HEK293 (cell line): Measurements from ENCODE around the gene CD1D.

Source experiments
- GLIS2 ChIP-seq: fragments of 450-650 bp; formaldehyde crosslinking; IDR thresholded peaks from 2 replicates; pipeline ENCODE4 v1.5.1; 2016; ENCODE audit warnings: missing biosample characterization, missing genetic modification characterization
- HOXA7 ChIP-seq: sonication (generic); formaldehyde crosslinking; IDR thresholded peaks from 2 replicates; pipeline ENCODE4 v1.8.1; 2022; ENCODE audit warnings: missing genetic modification reagents, borderline replicate concordance
- WT1 ChIP-seq: fragments of 450-650 bp; formaldehyde crosslinking; IDR thresholded peaks from 2 replicates; pipeline ENCODE4 v1.5.1; 2016; ENCODE audit warnings: missing biosample characterization, missing genetic modification characterization
- ZBTB17 ChIP-seq: fragments of 450-650 bp; formaldehyde crosslinking; IDR thresholded peaks from 2 replicates; pipeline ENCODE4 v1.5.1; 2016; ENCODE audit warnings: missing biosample characterization, missing genetic modification characterization
- ZBTB20 ChIP-seq: fragments of 450-650 bp; formaldehyde crosslinking; IDR thresholded peaks from 2 replicates; pipeline ENCODE4 v1.5.1; 2016; ENCODE audit warnings: missing biosample characterization, missing genetic modification characterization
- ZNF146 ChIP-seq: fragments of 450-650 bp; formaldehyde crosslinking; IDR thresholded peaks from 2 replicates; pipeline ENCODE4 v1.5.1; 2016; ENCODE audit warnings: missing biosample characterization, missing genetic modification characterization
- ZNF266 ChIP-seq: fragments of 450-650 bp; formaldehyde crosslinking; IDR thresholded peaks from 2 replicates; pipeline ENCODE4 v1.5.1; 2016; ENCODE audit warnings: missing biosample characterization, missing genetic modification characterization, low read depth
- ZNF274 ChIP-seq, 2 experiments: fragments of 200-500 bp in 1 of 2; fragments of 450-650 bp in 1 of 2; sonication (Bioruptor generic) in 1 of 2; formaldehyde crosslinking in 1 of 2; IDR thresholded peaks; 2 replicates each; pipeline versions ENCODE4 v1.5.1 to v1.6.1; 2014 to 2016; ENCODE audit warnings: borderline replicate concordance in 1 of 2, inconsistent platforms in 1 of 2, low read length in 1 of 2, missing biosample characterization in 1 of 2, missing genetic modification characterization in 1 of 2
- ZNF335 ChIP-seq: fragments of 450-650 bp; formaldehyde crosslinking; conservative IDR thresholded peaks from 2 replicates; pipeline ENCODE4 v1.5.1; 2016; ENCODE audit warnings: missing biosample characterization, missing genetic modification characterization
- ZNF341 ChIP-seq: fragments of 450-650 bp; formaldehyde crosslinking; IDR thresholded peaks from 2 replicates; pipeline ENCODE4; 2016; ENCODE audit warnings: low read depth, missing biosample characterization, missing genetic modification characterization
- ZNF354C ChIP-seq: fragments of 450-650 bp; formaldehyde crosslinking; IDR thresholded peaks from 2 replicates; pipeline ENCODE4 v1.5.1; 2016; ENCODE audit warnings: missing biosample characterization, missing genetic modification characterization, low read depth, borderline replicate concordance
- ZNF37A ChIP-seq: fragments of 450-650 bp; IDR thresholded peaks from 2 replicates; pipeline ENCODE4 v1.5.1; 2018; ENCODE audit warnings: missing biosample characterization, missing genetic modification characterization
- ZNF48 ChIP-seq: fragments of 450-650 bp; formaldehyde crosslinking; IDR thresholded peaks from 2 replicates; pipeline ENCODE4 v1.5.1; 2016; ENCODE audit warnings: missing biosample characterization, missing genetic modification characterization
- ZNF514 ChIP-seq: fragments of 450-650 bp; formaldehyde crosslinking; IDR thresholded peaks from 2 replicates; pipeline ENCODE4 v1.5.1; 2016; ENCODE audit warnings: missing biosample characterization, missing genetic modification characterization
- ZNF571 ChIP-seq: fragments of 450-650 bp; formaldehyde crosslinking; IDR thresholded peaks from 2 replicates; pipeline ENCODE4 v1.5.0; 2017; ENCODE audit warnings: missing biosample characterization, missing genetic modification characterization
- ZNF600 ChIP-seq: fragments of 450-650 bp; formaldehyde crosslinking; IDR thresholded peaks from 2 replicates; pipeline ENCODE4 v1.5.1; 2016; ENCODE audit warnings: missing biosample characterization, missing genetic modification characterization
- ZNF623 ChIP-seq: fragments of 450-650 bp; formaldehyde crosslinking; IDR thresholded peaks from 2 replicates; pipeline ENCODE4 v1.5.1; 2016; ENCODE audit warnings: missing biosample characterization, missing genetic modification characterization
- ZNF629 ChIP-seq: fragments of 450-650 bp; formaldehyde crosslinking; IDR thresholded peaks from 2 replicates; pipeline ENCODE4 v1.5.1; 2017; ENCODE audit warnings: missing biosample characterization, missing genetic modification characterization
- ZNF670 ChIP-seq: fragments of 450-650 bp; formaldehyde crosslinking; IDR thresholded peaks from 2 replicates; pipeline ENCODE4 v1.5.1; 2016; ENCODE audit warnings: missing biosample characterization, missing genetic modification characterization, low read depth
- ZNF701 ChIP-seq: fragments of 450-650 bp; formaldehyde crosslinking; IDR thresholded peaks from 2 replicates; pipeline ENCODE4 v1.5.1; 2016; ENCODE audit warnings: missing biosample characterization, missing genetic modification characterization
- ZNF707 ChIP-seq: fragments of 450-650 bp; formaldehyde crosslinking; IDR thresholded peaks from 2 replicates; pipeline ENCODE4 v1.5.1; 2016; ENCODE audit warnings: missing biosample characterization, missing genetic modification characterization
- ZNF777 ChIP-seq: fragments of 450-650 bp; formaldehyde crosslinking; IDR thresholded peaks from 2 replicates; pipeline ENCODE4 v1.5.1; 2017; ENCODE audit warnings: missing biosample characterization, missing genetic modification characterization, borderline replicate concordance
- ZXDB ChIP-seq: fragments of 450-650 bp; formaldehyde crosslinking; IDR thresholded peaks from 2 replicates; pipeline ENCODE4 v1.5.1; 2016; ENCODE audit warnings: missing biosample characterization, missing genetic modification characterization
- TF ChIP-seq, protein P1 (sequence below): fragments of 450-650 bp; formaldehyde crosslinking; IDR thresholded peaks from 2 replicates; pipeline ENCODE4 v1.5.1; 2016; ENCODE audit warnings: missing biosample characterization, missing genetic modification characterization
- TF ChIP-seq, protein P2 (sequence below): fragments of 450-650 bp; formaldehyde crosslinking; IDR thresholded peaks from 2 replicates; pipeline ENCODE4 v1.5.1; 2017; ENCODE audit warnings: missing biosample characterization, missing genetic modification characterization
- TF ChIP-seq, protein P3 (sequence below): fragments of 450-650 bp; formaldehyde crosslinking; IDR thresholded peaks from 2 replicates; pipeline ENCODE4 v1.5.1; 2016; ENCODE audit warnings: missing biosample characterization, missing genetic modification characterization
- TF ChIP-seq, protein P4 (sequence below): fragments of 450-650 bp; formaldehyde crosslinking; IDR thresholded peaks from 2 replicates; pipeline ENCODE4 v1.5.1; 2016; ENCODE audit warnings: missing biosample characterization, missing genetic modification characterization
- TF ChIP-seq, protein P5 (sequence below): fragments of 450-650 bp; formaldehyde crosslinking; IDR thresholded peaks from 2 replicates; pipeline ENCODE4 v1.5.1; 2016; ENCODE audit warnings: missing biosample characterization, missing genetic modification characterization
- TF ChIP-seq, protein P6 (sequence below): fragments of 450-650 bp; formaldehyde crosslinking; IDR thresholded peaks from 2 replicates; pipeline ENCODE4 v1.5.1; 2017; ENCODE audit warnings: missing biosample characterization, missing genetic modification characterization

CD1D gene

DNA sequence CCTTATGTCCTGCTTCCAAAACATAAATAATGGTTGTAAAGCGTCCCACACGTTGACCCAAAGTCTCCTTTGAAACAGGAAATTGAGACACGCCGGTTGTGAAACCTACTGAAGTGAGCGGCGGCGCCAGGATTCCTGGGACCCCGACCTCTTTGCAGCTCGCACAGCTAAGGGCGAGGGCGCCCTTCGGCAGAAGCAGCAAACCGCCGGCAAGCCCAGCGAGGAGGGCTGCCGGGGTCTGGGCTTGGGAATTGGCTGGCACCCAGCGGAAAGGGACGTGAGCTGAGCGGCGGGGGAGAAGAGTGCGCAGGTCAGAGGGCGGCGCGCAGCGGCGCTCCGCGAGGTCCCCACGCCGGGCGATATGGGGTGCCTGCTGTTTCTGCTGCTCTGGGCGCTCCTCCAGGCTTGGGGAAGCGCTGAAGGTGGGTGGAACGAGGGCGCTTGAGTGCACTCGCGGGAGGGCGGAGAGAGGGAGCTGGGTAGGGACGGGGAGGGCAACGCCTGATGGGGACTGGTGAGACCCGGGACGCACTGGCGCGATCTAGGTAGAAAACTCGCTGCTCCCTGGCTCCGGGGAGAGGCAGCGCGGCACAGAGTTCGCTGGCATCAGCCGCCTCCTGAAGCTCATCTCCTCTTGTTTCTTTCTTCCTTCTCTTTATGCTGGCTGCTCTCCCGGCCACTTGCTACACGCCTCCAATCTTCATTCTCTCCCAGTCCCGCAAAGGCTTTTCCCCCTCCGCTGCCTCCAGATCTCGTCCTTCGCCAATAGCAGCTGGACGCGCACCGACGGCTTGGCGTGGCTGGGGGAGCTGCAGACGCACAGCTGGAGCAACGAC is at the start of gene CD1D (continued):
- no peak for TF ChIP-seq ZNF354C
- TF ChIP-seq ZNF514 (tag by site-specific recombination) = no peak
- TF ChIP-seq ZNF571 = no peak
- TF ChIP-seq, protein P1, sequence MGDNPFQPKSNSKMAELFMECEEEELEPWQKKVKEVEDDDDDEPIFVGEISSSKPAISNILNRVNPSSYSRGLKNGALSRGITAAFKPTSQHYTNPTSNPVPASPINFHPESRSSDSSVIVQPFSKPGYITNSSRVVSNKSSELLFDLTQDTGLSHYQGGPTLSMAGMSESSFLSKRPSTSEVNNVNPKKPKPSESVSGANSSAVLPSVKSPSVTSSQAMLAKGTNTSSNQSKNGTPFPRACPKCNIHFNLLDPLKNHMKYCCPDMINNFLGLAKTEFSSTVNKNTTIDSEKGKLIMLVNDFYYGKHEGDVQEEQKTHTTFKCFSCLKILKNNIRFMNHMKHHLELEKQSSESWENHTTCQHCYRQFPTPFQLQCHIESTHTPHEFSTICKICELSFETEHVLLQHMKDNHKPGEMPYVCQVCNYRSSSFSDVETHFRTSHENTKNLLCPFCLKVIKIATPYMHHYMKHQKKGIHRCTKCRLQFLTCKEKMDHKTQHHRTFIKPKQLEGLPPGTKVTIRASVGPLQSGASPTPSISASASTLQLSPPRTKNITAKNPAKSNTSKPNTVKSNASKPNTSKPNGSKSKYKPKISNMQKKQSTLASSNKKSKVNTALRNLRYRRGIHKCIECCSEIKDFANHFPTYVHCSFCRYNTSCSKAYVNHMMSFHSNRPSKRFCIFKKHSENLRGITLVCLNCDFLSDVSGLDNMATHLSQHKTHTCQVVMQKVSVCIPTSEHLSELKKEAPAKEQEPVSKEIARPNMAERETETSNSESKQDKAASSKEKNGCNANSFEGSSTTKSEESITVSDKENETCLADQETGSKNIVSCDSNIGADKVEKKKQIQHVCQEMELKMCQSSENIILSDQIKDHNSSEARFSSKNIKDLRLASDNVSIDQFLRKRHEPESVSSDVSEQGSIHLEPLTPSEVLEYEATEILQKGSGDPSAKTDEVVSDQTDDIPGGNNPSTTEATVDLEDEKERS (tag by site-specific recombination) = no peak
- peak; percentile 75 for TF ChIP-seq ZBTB17 (tag by site-specific recombination)
- TF ChIP-seq ZNF37A (tag by site-specific recombination) = no peak
- TF ChIP-seq, protein P2, sequence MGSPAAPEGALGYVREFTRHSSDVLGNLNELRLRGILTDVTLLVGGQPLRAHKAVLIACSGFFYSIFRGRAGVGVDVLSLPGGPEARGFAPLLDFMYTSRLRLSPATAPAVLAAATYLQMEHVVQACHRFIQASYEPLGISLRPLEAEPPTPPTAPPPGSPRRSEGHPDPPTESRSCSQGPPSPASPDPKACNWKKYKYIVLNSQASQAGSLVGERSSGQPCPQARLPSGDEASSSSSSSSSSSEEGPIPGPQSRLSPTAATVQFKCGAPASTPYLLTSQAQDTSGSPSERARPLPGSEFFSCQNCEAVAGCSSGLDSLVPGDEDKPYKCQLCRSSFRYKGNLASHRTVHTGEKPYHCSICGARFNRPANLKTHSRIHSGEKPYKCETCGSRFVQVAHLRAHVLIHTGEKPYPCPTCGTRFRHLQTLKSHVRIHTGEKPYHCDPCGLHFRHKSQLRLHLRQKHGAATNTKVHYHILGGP = no peak
- TF ChIP-seq ZNF335 (tag by site-specific recombination) = peak; percentile 91
- no peak for TF ChIP-seq WT1 (tag by site-specific recombination)
- TF ChIP-seq, protein P3, sequence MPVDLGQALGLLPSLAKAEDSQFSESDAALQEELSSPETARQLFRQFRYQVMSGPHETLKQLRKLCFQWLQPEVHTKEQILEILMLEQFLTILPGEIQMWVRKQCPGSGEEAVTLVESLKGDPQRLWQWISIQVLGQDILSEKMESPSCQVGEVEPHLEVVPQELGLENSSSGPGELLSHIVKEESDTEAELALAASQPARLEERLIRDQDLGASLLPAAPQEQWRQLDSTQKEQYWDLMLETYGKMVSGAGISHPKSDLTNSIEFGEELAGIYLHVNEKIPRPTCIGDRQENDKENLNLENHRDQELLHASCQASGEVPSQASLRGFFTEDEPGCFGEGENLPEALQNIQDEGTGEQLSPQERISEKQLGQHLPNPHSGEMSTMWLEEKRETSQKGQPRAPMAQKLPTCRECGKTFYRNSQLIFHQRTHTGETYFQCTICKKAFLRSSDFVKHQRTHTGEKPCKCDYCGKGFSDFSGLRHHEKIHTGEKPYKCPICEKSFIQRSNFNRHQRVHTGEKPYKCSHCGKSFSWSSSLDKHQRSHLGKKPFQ (tag by site-specific recombination) = no peak
- no peak for TF ChIP-seq ZNF629 (tag by site-specific recombination)
- TF ChIP-seq ZNF341 = 0 out of 2 replicates have a peak, but pooled peaks have one; percentile 22
- no peak for TF ChIP-seq ZNF266 (tag by site-specific recombination)
- TF ChIP-seq ZNF670 (tag by site-specific recombination) = no peak
- TF ChIP-seq, protein P4, sequence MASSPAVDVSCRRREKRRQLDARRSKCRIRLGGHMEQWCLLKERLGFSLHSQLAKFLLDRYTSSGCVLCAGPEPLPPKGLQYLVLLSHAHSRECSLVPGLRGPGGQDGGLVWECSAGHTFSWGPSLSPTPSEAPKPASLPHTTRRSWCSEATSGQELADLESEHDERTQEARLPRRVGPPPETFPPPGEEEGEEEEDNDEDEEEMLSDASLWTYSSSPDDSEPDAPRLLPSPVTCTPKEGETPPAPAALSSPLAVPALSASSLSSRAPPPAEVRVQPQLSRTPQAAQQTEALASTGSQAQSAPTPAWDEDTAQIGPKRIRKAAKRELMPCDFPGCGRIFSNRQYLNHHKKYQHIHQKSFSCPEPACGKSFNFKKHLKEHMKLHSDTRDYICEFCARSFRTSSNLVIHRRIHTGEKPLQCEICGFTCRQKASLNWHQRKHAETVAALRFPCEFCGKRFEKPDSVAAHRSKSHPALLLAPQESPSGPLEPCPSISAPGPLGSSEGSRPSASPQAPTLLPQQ = no peak; the same call in 1 of the 2 replicates
- TF ChIP-seq, protein P5, sequence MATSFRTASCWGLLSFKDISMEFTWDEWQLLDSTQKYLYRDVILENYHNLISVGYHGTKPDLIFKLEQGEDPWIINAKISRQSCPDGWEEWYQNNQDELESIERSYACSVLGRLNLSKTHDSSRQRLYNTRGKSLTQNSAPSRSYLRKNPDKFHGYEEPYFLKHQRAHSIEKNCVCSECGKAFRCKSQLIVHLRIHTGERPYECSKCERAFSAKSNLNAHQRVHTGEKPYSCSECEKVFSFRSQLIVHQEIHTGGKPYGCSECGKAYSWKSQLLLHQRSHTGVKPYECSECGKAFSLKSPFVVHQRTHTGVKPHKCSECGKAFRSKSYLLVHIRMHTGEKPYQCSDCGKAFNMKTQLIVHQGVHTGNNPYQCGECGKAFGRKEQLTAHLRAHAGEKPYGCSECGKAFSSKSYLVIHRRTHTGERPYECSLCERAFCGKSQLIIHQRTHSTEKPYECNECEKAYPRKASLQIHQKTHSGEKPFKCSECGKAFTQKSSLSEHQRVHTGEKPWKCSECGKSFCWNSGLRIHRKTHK = no peak
- TF ChIP-seq GLIS2 (tag by site-specific recombination) = peak; percentile 75
- peak; percentile 30; the same call in 1 of the 2 replicates for TF ChIP-seq ZNF777 (tag by site-specific recombination)
- no peak for TF ChIP-seq HOXA7 (CRISPR knock-in tag)
- TF ChIP-seq ZNF274 (IDR thresholded peaks at IDR 0.05; ENCODE audit: low read length) = no peak
- no peak for TF ChIP-seq ZNF274 (tag by site-specific recombination; IDR thresholded peaks at IDR 0.05; ENCODE audit: borderline replicate concordance)
- no peak for TF ChIP-seq ZNF707 (tag by site-specific recombination)
- TF ChIP-seq ZNF48 (tag by site-specific recombination) = no peak
- TF ChIP-seq ZXDB (tag by site-specific recombination) = no peak
- no peak for TF ChIP-seq ZNF600 (tag by site-specific recombination)
- TF ChIP-seq ZBTB20 (tag by site-specific recombination) = peak; percentile 24; the same call in 1 of the 2 replicates
- TF ChIP-seq ZNF623 = no peak
- no peak for TF ChIP-seq ZNF701 (tag by site-specific recombination)
- TF ChIP-seq, protein P6, sequence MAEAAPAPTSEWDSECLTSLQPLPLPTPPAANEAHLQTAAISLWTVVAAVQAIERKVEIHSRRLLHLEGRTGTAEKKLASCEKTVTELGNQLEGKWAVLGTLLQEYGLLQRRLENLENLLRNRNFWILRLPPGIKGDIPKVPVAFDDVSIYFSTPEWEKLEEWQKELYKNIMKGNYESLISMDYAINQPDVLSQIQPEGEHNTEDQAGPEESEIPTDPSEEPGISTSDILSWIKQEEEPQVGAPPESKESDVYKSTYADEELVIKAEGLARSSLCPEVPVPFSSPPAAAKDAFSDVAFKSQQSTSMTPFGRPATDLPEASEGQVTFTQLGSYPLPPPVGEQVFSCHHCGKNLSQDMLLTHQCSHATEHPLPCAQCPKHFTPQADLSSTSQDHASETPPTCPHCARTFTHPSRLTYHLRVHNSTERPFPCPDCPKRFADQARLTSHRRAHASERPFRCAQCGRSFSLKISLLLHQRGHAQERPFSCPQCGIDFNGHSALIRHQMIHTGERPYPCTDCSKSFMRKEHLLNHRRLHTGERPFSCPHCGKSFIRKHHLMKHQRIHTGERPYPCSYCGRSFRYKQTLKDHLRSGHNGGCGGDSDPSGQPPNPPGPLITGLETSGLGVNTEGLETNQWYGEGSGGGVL (tag by site-specific recombination) = peak; percentile 75
- TF ChIP-seq ZNF146 (tag by site-specific recombination) = no peak
